Endothelial cell (in vitro differentiated cells): Measurements from ENCODE around the gene LTO1. TPM values are rescaled to one million over a fixed set of nuclear protein-coding genes. Genes with fewer than 3 reads are reported as not detected.

Experiments used
- DNase-seq: peaks from one replicate; pipeline ENCODE4 v3.0.0; 2021; ENCODE audit warnings: low spot score
- H3K27ac Mint-ChIP-seq: one replicate; pipeline ENCODE4 v1.8.0; 2021; ENCODE audit warnings: mixed read lengths, inconsistent platforms; ENCODE audit not compliant: unreplicated experiment
- H3K27me3 Mint-ChIP-seq: one replicate; pipeline ENCODE4 v1.8.0; 2021; ENCODE audit warnings: mild to moderate bottlenecking, moderate library complexity, mixed read lengths, inconsistent platforms; ENCODE audit not compliant: unreplicated experiment
- H3K36me3 Mint-ChIP-seq: one replicate; pipeline ENCODE4 v1.8.0; 2021; ENCODE audit warnings: mild to moderate bottlenecking, low read depth, mixed read lengths, inconsistent platforms; ENCODE audit not compliant: unreplicated experiment
- H3K4me1 Mint-ChIP-seq: one replicate; pipeline ENCODE4 v1.8.0; 2021; ENCODE audit warnings: mild to moderate bottlenecking, mixed read lengths, inconsistent platforms; ENCODE audit not compliant: unreplicated experiment
- H3K4me3 Mint-ChIP-seq: one replicate; pipeline ENCODE4 v1.8.0; 2021; ENCODE audit warnings: mild to moderate bottlenecking, mixed read lengths, inconsistent platforms; ENCODE audit not compliant: unreplicated experiment
- H3K9me3 Mint-ChIP-seq: one replicate; pipeline ENCODE4 v1.8.0; 2021; ENCODE audit warnings: mixed read lengths, inconsistent platforms; ENCODE audit not compliant: unreplicated experiment
- CTCF ChIP-seq: fragments of 200-600 bp; sonication (generic); IDR thresholded peaks from one replicate; pipeline ENCODE4 v1.5.0; 2021; ENCODE audit warnings: antibody characterized with exemption; ENCODE audit not compliant: unreplicated experiment
- total RNA-seq: library from RNA; stranded (reverse); fragmentation: NEBNext Ultra II Directional; extraction: Animal tissue kit (Norgen Biotek cat#: 25700); gene quantifications from one replicate; pipeline ENCODE4 v1.2.1, GENCODE V29; 2021; ENCODE audit not compliant: unreplicated experiment

LTO1 gene
- total RNA-seq, 1 donor from 2014 or later: 23.3 TPM

- no peak for TF ChIP-seq CTCF
- peaks cover 16% of the 10 kb centered on the region for H3K4me1 Mint-ChIP-seq
- no peak overlapping the region for H3K4me3 Mint-ChIP-seq
- H3K9me3 Mint-ChIP-seq: no peaks in the 10 kb centered on the region
- DNase-seq: no peak
- peaks cover 6% of the 10 kb centered on the region for H3K27me3 Mint-ChIP-seq
- peak overlapping the region; percentile 24 for H3K27ac Mint-ChIP-seq
- H3K36me3 Mint-ChIP-seq: no peaks in the 10 kb centered on the region
Observed at GRCh38 chr11:69655479-69656428, 19.4 kb downstream of the LTO1 start.

GRCh38 chr11:69654660-69655478 lies 20.3 kb downstream of the LTO1 start:
- H3K36me3 Mint-ChIP-seq: no peaks in the 10 kb centered on the region
- no peaks in the 10 kb centered on the region for H3K9me3 Mint-ChIP-seq
- DNase-seq: no peak
- H3K27ac Mint-ChIP-seq: no peak overlapping the region
- no peak for TF ChIP-seq CTCF
- H3K4me3 Mint-ChIP-seq: no peak overlapping the region
- H3K4me1 Mint-ChIP-seq: peaks cover 16% of the 10 kb centered on the region
- peaks cover 6% of the 10 kb centered on the region for H3K27me3 Mint-ChIP-seq

- H3K36me3 Mint-ChIP-seq: no peaks in the 10 kb centered on the region
- peaks cover 2% of the 10 kb centered on the region for H3K27me3 Mint-ChIP-seq
- no peak overlapping the region for H3K27ac Mint-ChIP-seq
- H3K4me1 Mint-ChIP-seq: peaks cover 10% of the 10 kb centered on the region
- DNase-seq: no peak
- TF ChIP-seq CTCF: no peak
- no peak overlapping the region for H3K4me3 Mint-ChIP-seq
- H3K9me3 Mint-ChIP-seq: no peaks in the 10 kb centered on the region
Observed at GRCh38 chr11:69654001-69654659, 21.0 kb downstream of the LTO1 start.

GRCh38 chr11:69653406-69653960 lies 21.7 kb downstream of the LTO1 start:
- Mint-ChIP-seq H3K4me3 (no peak overlapping the region), H3K36me3 (no peaks in the 10 kb centered on the region), H3K4me1 (peaks cover 10% of the 10 kb centered on the region), H3K27ac (no peak overlapping the region), H3K9me3 (no peaks in the 10 kb centered on the region), H3K27me3 (no peaks in the 10 kb centered on the region)
- DNase-seq: no peak
- TF ChIP-seq CTCF: no peak
